GM12878 (cell line): ENCODE results near the gene SETD1B. TPM values are rescaled to one million over a fixed set of nuclear protein-coding genes. Genes with fewer than 3 reads are reported as not detected.

ENCODE experiments used
- ATAC-seq: fragments of 200-7000 bp; cut with Tn5 transposase; 3 replicates; pipeline ENCODE4 v1.9.1; 2020; ENCODE audit warnings: mild to moderate bottlenecking, moderate library complexity
- BruUV-seq: library from RNA; stranded (reverse); fragments of 400-500 nt; replicated peaks from 2 replicates; lab custom pipeline; 2021; lab: Mats Ljungman, UMichigan
- CTCF ChIA-PET: fragments of 300-600 bp; sonication (Branson Sonifier 250); formaldehyde crosslinking; extraction: SDS; loops from one replicate; lab custom pipeline; 2021; ENCODE audit warnings: inconsistent platforms; lab: Yijun Ruan, JAX
- POLR2A ChIA-PET: fragments of 350-600 bp; formaldehyde crosslinking; extraction: SDS; loops from one replicate; lab custom pipeline; 2021; ENCODE audit warnings: inconsistent platforms; lab: Charles Lee
- RAD21 ChIA-PET: fragments of 300-600 bp; sonication (Branson Sonifier 250); formaldehyde crosslinking; loops from one replicate; lab custom pipeline; 2023; ENCODE audit warnings: antibody characterized with exemption; ENCODE audit not compliant: unreplicated experiment; lab: Charles Lee
- SMC1A ChIA-PET: fragments of 300-600 bp; sonication (Branson Sonifier 250); formaldehyde crosslinking; loops from one replicate; lab custom pipeline; 2023; ENCODE audit not compliant: unreplicated experiment, uncharacterized antibody; lab: Charles Lee
- DNase-seq: peaks from one replicate; pipeline ENCODE4 v3.0.0-alpha.2; 2011; ENCODE audit warnings: low read depth, low spot score
- FAIRE-seq: peaks from 3 replicates; lab custom pipeline; 2011; peaks lifted over from hg19 to GRCh38; lab: Jason Lieb, UNC
- H2AFZ ChIP-seq: 2 replicates; pipeline ENCODE4 v1.6.0; 2011; ENCODE audit warnings: low read depth, low read length, control low read depth; ENCODE audit not compliant: control insufficient read depth
- H3K27ac ChIP-seq: 2 replicates; pipeline ENCODE4 v1.5.1; 2011; ENCODE audit warnings: control low read depth; ENCODE audit not compliant: control insufficient read depth, insufficient read depth
- H3K27me3 ChIP-seq, 2 experiments: replicated peaks in 1 of 2; 2 replicates each; pipeline versions ENCODE4 v1.6.0 to v1.6.1; 2011; ENCODE audit warnings: low read length in 1 of 2; ENCODE audit not compliant: control insufficient read depth in 2 of 2, insufficient read depth in 2 of 2
- H3K36me3 ChIP-seq, 2 experiments: 2 replicates each; pipeline ENCODE4 v1.5.1; 2011; ENCODE audit warnings: low read length in 1 of 2; ENCODE audit not compliant: control insufficient read depth in 2 of 2, insufficient read depth in 2 of 2
- H3K4me1 ChIP-seq: 2 replicates; pipeline ENCODE4 v1.6.1; 2011; ENCODE audit warnings: mild to moderate bottlenecking, low read length, moderate library complexity, mixed read lengths; ENCODE audit not compliant: control insufficient read depth, insufficient read depth
- H3K4me2 ChIP-seq: 2 replicates; pipeline ENCODE4 v1.6.0; 2011; ENCODE audit warnings: control low read depth; ENCODE audit not compliant: control insufficient read depth, insufficient read depth
- H3K4me3 ChIP-seq: fragments of 200-600 bp; sonication (generic); 2 replicates; pipeline ENCODE4 v1.5.1; 2016
- H3K79me2 ChIP-seq: 2 replicates; pipeline ENCODE4 v1.6.0; 2011; ENCODE audit warnings: low read length; ENCODE audit not compliant: control insufficient read depth, insufficient read depth
- H3K9ac ChIP-seq: 2 replicates; pipeline ENCODE4 v1.8.0; 2011; ENCODE audit warnings: low read length, control low read depth, mixed read lengths; ENCODE audit not compliant: control insufficient read depth, insufficient read depth
- H3K9me3 ChIP-seq: replicated peaks from 3 replicates; pipeline ENCODE4 v1.5.1; 2011; ENCODE audit warnings: mild to moderate bottlenecking, low read length; ENCODE audit not compliant: control insufficient read depth, insufficient read depth
- H4K20me1 ChIP-seq: 2 replicates; pipeline ENCODE4 v1.6.0; 2011; ENCODE audit not compliant: control insufficient read depth, insufficient read depth
- BRCA1 ChIP-seq: IDR thresholded peaks from 2 replicates; pipeline ENCODE4 v1.6.1; 2011; ENCODE audit warnings: low read depth, low read length, improper control_type of control experiment
- CEBPB ChIP-seq, 2 experiments: fragments of 150-350 bp in 1 of 2; IDR thresholded peaks; 2 replicates each; pipeline ENCODE4 v1.6.1; 2012 to 2014; ENCODE audit warnings: low read depth in 2 of 2, low read length in 2 of 2, borderline replicate concordance in 1 of 2, inconsistent platforms in 1 of 2
- DPF2 ChIP-seq: fragments of 450-650 bp; IDR thresholded peaks from 2 replicates; pipeline ENCODE4 v1.6.1; 2017; ENCODE audit warnings: mild to moderate bottlenecking
- FOXK2 ChIP-seq: fragments of 450-650 bp; IDR thresholded peaks from 2 replicates; pipeline ENCODE4 v1.6.1; 2017; ENCODE audit warnings: mild to moderate bottlenecking, moderate library complexity
- MEF2A ChIP-seq: IDR thresholded peaks from 2 replicates; pipeline ENCODE4 v1.6.1; 2011; ENCODE audit warnings: low read depth, mild to moderate bottlenecking, low read length, moderate library complexity; ENCODE audit not compliant: insufficient read depth
- MEF2B ChIP-seq: fragments of 450-650 bp; IDR thresholded peaks from 2 replicates; pipeline ENCODE4 v1.6.1; 2018; ENCODE audit warnings: mild to moderate bottlenecking, moderate library complexity; ENCODE audit not compliant: partially characterized antibody, poor library complexity, severe bottlenecking
- MTA2 ChIP-seq: fragments of 450-650 bp; IDR thresholded peaks from 2 replicates; pipeline ENCODE4 v1.6.1; 2016; ENCODE audit warnings: low read depth, mild to moderate bottlenecking, moderate library complexity
- PBX3 ChIP-seq: IDR thresholded peaks from 2 replicates; pipeline ENCODE4 v1.6.1; 2011; ENCODE audit warnings: mild to moderate bottlenecking, low read depth, low read length, moderate library complexity; ENCODE audit not compliant: insufficient replicate concordance
- POLR2A ChIP-seq: IDR thresholded peaks from 2 replicates; pipeline ENCODE4 v1.6.1; 2011; ENCODE audit warnings: low read depth, mild to moderate bottlenecking, low read length
- POLR2AphosphoS5 ChIP-seq: IDR thresholded peaks from 2 replicates; pipeline ENCODE4 v1.6.1; 2011; ENCODE audit warnings: mild to moderate bottlenecking, low read length, inconsistent platforms
- PRDM15 ChIP-seq: fragments of 450-650 bp; formaldehyde crosslinking; IDR thresholded peaks from 2 replicates; pipeline ENCODE4 v1.4.0; 2020; ENCODE audit warnings: mild to moderate bottlenecking, moderate library complexity
- SRF ChIP-seq, 2 experiments: IDR thresholded peaks; 2 replicates each; pipeline ENCODE4 v1.6.1; 2011; ENCODE audit warnings: low read depth in 2 of 2, low read length in 2 of 2, mild to moderate bottlenecking in 1 of 2, moderate library complexity in 1 of 2
- USF2 ChIP-seq: IDR thresholded peaks from 2 replicates; pipeline ENCODE4 v1.6.1; 2011; ENCODE audit warnings: low read depth, low read length, improper control_type of control experiment, borderline replicate concordance
- ZBTB33 ChIP-seq: fragments of 450-650 bp; IDR thresholded peaks from 2 replicates; pipeline ENCODE4 v1.6.1; 2017; ENCODE audit warnings: mild to moderate bottlenecking
- WGBS: methylation state at CpG from one replicate; pipeline ENCODE4 v1.1.6; 2016; ENCODE audit warnings: low lambda C conversion rate; ENCODE audit not compliant: insufficient replicate concordance, insufficient coverage; ENCODE audit errors: missing lambda C conversion rate; 5-methylcytosine and 5-hydroxymethylcytosine counted together
- in situ Hi-C: fragments of 300-500 bp; cut with MboI; formaldehyde crosslinking; loops from 9 replicates; pipeline ENCODE4 v1.14.3; 2018; ENCODE audit warnings: mixed read lengths
- intact Hi-C: fragments of 100-400 bp; cut with micrococcal nuclease; formaldehyde crosslinking; loops from one replicate; pipeline ENCODE4 v1.14.2; 2022; ENCODE audit not compliant: unreplicated experiment
- polyA plus RNA-seq, 11 experiments: library from polyadenylated mRNA; depleted of rRNA in 4 of 11; unstranded in 6 of 11; stranded (reverse) in 5 of 11; fragments of >200 nt; fragmentation: Nextera tagmentation in 4 of 11; fragmentation: Illumina TruSeq in 1 of 11; extraction: Ambion mirVana in 4 of 11; extraction: Trizol in 1 of 11; gene quantifications; 1 replicate in 1 of 11; 2 replicates in 10 of 11; pipeline versions ENCODE4 v1.2.1 to v1.2.3, GENCODE V29; 2011 to 2016; ENCODE audit warnings: inconsistent platforms in 2 of 11, missing spikeins in 2 of 11, low read depth in 1 of 11
- total RNA-seq, 4 experiments: library from RNA; depleted of rRNA in 3 of 4; stranded (reverse); fragments of >200 nt in 3 of 4; fragmentation: Illumina TruSeq in 1 of 4; extraction: Trizol in 1 of 4; gene quantifications; 2 replicates each; pipeline versions ENCODE4 v1.2.1 to v1.2.3, GENCODE V29; 2013 to 2021

Gene SETD1B
- total and polyA plus RNA-seq, 10 of the 15 experiments (the other 5 are each of a cell fraction or from before 2014, with no cell fraction given) = 0.50 to 17.3 (median 1.6) TPM

GRCh38 chr12:121797937-121798786, 5.6 kb upstream of the SETD1B start:
- RAD21 ChIA-PET = interaction anchor here (0.6 to 11.7 kb wide), 4 partner anchors 9 to 311 kb away, joined by 3 to 395 read pairs (median 3); partner anchors contain the start of gene SETD1B
- H3K9ac ChIP-seq = no peak overlapping the region
- SMC1A ChIA-PET = interaction anchor here (1.3 to 10.5 kb wide), 3 partner anchors 9 to 90 kb away, joined by 6 to 226 read pairs (median 7); partner anchors contain the start of genes PSMD9 and SETD1B
- no peak overlapping the region for H2AFZ ChIP-seq
- no peaks in the 10 kb centered on the region for H3K27me3 ChIP-seq
- no peaks in the 10 kb centered on the region for H3K9me3 ChIP-seq
- FAIRE-seq (no peak), ATAC-seq (no peak), DNase-seq (no peak)
- peak overlapping the region; percentile 76; the same call in 1 of the 2 replicates for H3K4me2 ChIP-seq
- H4K20me1 ChIP-seq = no peaks in the 10 kb centered on the region; the same call in 1 of the 2 replicates
- peaks cover 21% of the 10 kb centered on the region for H3K4me1 ChIP-seq
- no peak overlapping the region; the same call in 1 of the 2 replicates for H3K27ac ChIP-seq
- in situ Hi-C loops = loop anchor here (5.0 kb wide), 1 partner anchor 89 kb away; the partner anchor contains the start of gene PSMD9
- POLR2A ChIA-PET = interaction anchor here (0.5 to 6.2 kb wide), 5 partner anchors 9 to 727 kb away, joined by 3 to 48 read pairs (median 3); no protein-coding TSS in a partner anchor
- H3K36me3 ChIP-seq = peaks cover 10 to 15% of the 10 kb centered on the region in 2 experiments; a peak in 3 of 4 replicates
- peaks cover 53% of the 10 kb centered on the region for H3K79me2 ChIP-seq
- H3K4me3 ChIP-seq = no peak overlapping the region; the same call in 1 of the 2 replicates
- WGBS = 73% methylated on average over 19 of the region's 19 CpGs
- TF ChIP-seq PBX3 (no peak), BRCA1 (no peak), POLR2A (peak; percentile 37; the same call in 1 of the 2 replicates), MEF2A (no peak), CEBPB (IDR thresholded peaks at IDR 0.05; ENCODE audit: borderline replicate concordance in 1 of 2, low read depth in 2 of 2, low read length in 2 of 2) (no peak), DPF2 (no peak), USF2 (no peak), FOXK2 (no peak), MTA2 (no peak), SRF (IDR thresholded peaks at IDR 0.05; ENCODE audit: low read depth in 2 of 2, low read length in 2 of 2) (no peak), POLR2AphosphoS5 (peak; percentile 30), PRDM15 (CRISPR knock-in tag) (no peak), ZBTB33 (no peak), MEF2B (no peak)
- no TSS peak for BruUV-seq
- intact Hi-C loops = no loop called here
- CTCF ChIA-PET = interaction anchor here (0.6 to 16.2 kb wide), 9 partner anchors 8 to 170 kb away, joined by 3 to 565 read pairs (median 4); partner anchors contain the start of genes CFAP251, PSMD9 and SETD1B
